ENCODE measurements around the gene LRCH1.

LRCH1 gene

GRCh38 chr13:46605076-46605824, 52.3 kb downstream of the LRCH1 start:
- TF ChIP-seq YY1 (IDR thresholded peaks at IDR 0.05; ENCODE audit: low read depth) (no peak), CEBPB (IDR thresholded peaks at IDR 0.05) (no peak), USF1 (IDR thresholded peaks at IDR 0.05) (no peak), NFIC (IDR thresholded peaks at IDR 0.05) (no peak), TCF12 (IDR thresholded peaks at IDR 0.05; ENCODE audit: low read depth) (no peak), REST (IDR thresholded peaks at IDR 0.05; ENCODE audit: low read depth) (no peak), EGR1 (IDR thresholded peaks at IDR 0.05) (no peak), ZBTB7A (IDR thresholded peaks at IDR 0.05; ENCODE audit: low read depth) (no peak), CREB1 (IDR thresholded peaks at IDR 0.05; ENCODE audit: low read depth) (no peak), RAD21 (IDR thresholded peaks at IDR 0.05; ENCODE audit: low read depth) (no peak), TEAD4 (IDR thresholded peaks at IDR 0.05) (no peak)

GRCh38 chr13:46605825-46606554, 53.0 kb downstream of the LRCH1 start:
- TF ChIP-seq ZBTB7A (IDR thresholded peaks at IDR 0.05; ENCODE audit: low read depth) = no peak
- no peak for TF ChIP-seq RAD21 (IDR thresholded peaks at IDR 0.05; ENCODE audit: low read depth)
- TF ChIP-seq NFIC (IDR thresholded peaks at IDR 0.05) = no peak
- TF ChIP-seq FOXM1 (IDR thresholded peaks at IDR 0.05; ENCODE audit: borderline replicate concordance, low read depth) = no peak
- TF ChIP-seq CREB1 (IDR thresholded peaks at IDR 0.05; ENCODE audit: low read depth) = no peak
- no peak for TF ChIP-seq CEBPB (IDR thresholded peaks at IDR 0.05)
- TF ChIP-seq TCF12 (IDR thresholded peaks at IDR 0.05; ENCODE audit: low read depth) = no peak

GRCh38 chr13:46606970-46607369, 54.0 kb downstream of the LRCH1 start:
- no peak for TF ChIP-seq TCF12 (IDR thresholded peaks at IDR 0.05; ENCODE audit: low read depth)
- no peak for TF ChIP-seq TAF1 (IDR thresholded peaks at IDR 0.05; ENCODE audit: low read depth)
- no peak for TF ChIP-seq REST (IDR thresholded peaks at IDR 0.05; ENCODE audit: low read depth)
- no peak for TF ChIP-seq EP300 (IDR thresholded peaks at IDR 0.05; ENCODE audit: borderline replicate concordance)
- TF ChIP-seq CREB1 (IDR thresholded peaks at IDR 0.05; ENCODE audit: low read depth) = no peak
- TF ChIP-seq NFIC (IDR thresholded peaks at IDR 0.05) = no peak

- TF ChIP-seq TCF12 (IDR thresholded peaks at IDR 0.05; ENCODE audit: low read depth) (no peak), RAD21 (IDR thresholded peaks at IDR 0.05; ENCODE audit: low read depth) (no peak), EP300 (IDR thresholded peaks at IDR 0.05; ENCODE audit: borderline replicate concordance) (no peak), MAX (IDR thresholded peaks at IDR 0.05) (no peak), REST (IDR thresholded peaks at IDR 0.05; ENCODE audit: low read depth) (no peak), NFIC (IDR thresholded peaks at IDR 0.05) (no peak), CREB1 (IDR thresholded peaks at IDR 0.05; ENCODE audit: low read depth) (no peak), USF1 (IDR thresholded peaks at IDR 0.05) (no peak), CEBPB (IDR thresholded peaks at IDR 0.05) (no peak)
Measured at GRCh38 chr13:46607768-46608564, 55.0 kb downstream of the LRCH1 start.
